Measurements from ENCODE around the gene CD59.
"Not testable (repeated sequence)": the region's sequence is repeated elsewhere in the genome, so short reads cannot be mapped to it uniquely, and the experiment has no call there.

The CD59 gene

GRCh38 chr11:33713151-33713855, 22.9 kb downstream of the CD59 start:
- no peak for DNase-seq (ENCODE audit: low read depth)

- no peak for DNase-seq (ENCODE audit: low read depth)
Measured at GRCh38 chr11:33712436-33712835, 23.8 kb downstream of the CD59 start.

- no peak for DNase-seq (ENCODE audit: low read depth)
Measured at GRCh38 chr11:33709466-33709865, 26.8 kb downstream of the CD59 start.

GRCh38 chr11:33708985-33709384, 27.2 kb downstream of the CD59 start:
- no peak for DNase-seq (ENCODE audit: low read depth)

GRCh38 chr11:33707831-33708230, 28.4 kb downstream of the CD59 start:
- not testable (repeated sequence) for DNase-seq (ENCODE audit: low read depth)

GRCh38 chr11:33706966-33707365, 29.3 kb downstream of the CD59 start:
- no peak for DNase-seq (ENCODE audit: low read depth)

GRCh38 chr11:33706546-33706945, 29.7 kb downstream of the CD59 start:
- DNase-seq (ENCODE audit: low read depth): no peak

- no peak for DNase-seq (ENCODE audit: low read depth)
Measured at GRCh38 chr11:33704240-33705002, 31.8 kb downstream of the CD59 start.

- DNase-seq (ENCODE audit: low read depth): no peak
Measured at GRCh38 chr11:33703788-33704187, 32.4 kb downstream of the CD59 start.

- no peak for DNase-seq (ENCODE audit: low read depth)
Measured at GRCh38 chr11:33703234-33703633, 33.0 kb downstream of the CD59 start.

- DNase-seq (ENCODE audit: low read depth): no peak
Measured at GRCh38 chr11:33701302-33702230, 34.7 kb downstream of the CD59 start.

- DNase-seq (ENCODE audit: low read depth): peak; percentile 94
Measured at GRCh38 chr11:33700502-33701271, 35.5 kb downstream of the CD59 start, which contains the start of gene C11orf91. Gene C11orf91, minus strand, starts transcription at chr11:33700826. Its CDS starts 86 bp downstream, at chr11:33700740.

- DNase-seq (ENCODE audit: low read depth): no peak
Measured at GRCh38 chr11:33700063-33700501, 36.1 kb downstream of the CD59 start.

- DNase-seq (ENCODE audit: low read depth): no peak
Measured at GRCh38 chr11:33699515-33700062, 36.6 kb downstream of the CD59 start.

- DNase-seq (ENCODE audit: low read depth): no peak
Measured at GRCh38 chr11:33698921-33699320, 37.3 kb downstream of the CD59 start.

- DNase-seq (ENCODE audit: low read depth): no peak
Measured at GRCh38 chr11:33697997-33698396, 38.2 kb downstream of the CD59 start.

- DNase-seq (ENCODE audit: low read depth): no peak
Measured at GRCh38 chr11:33696931-33697638, 39.1 kb downstream of the CD59 start.

- no peak for DNase-seq (ENCODE audit: low read depth)
Measured at GRCh38 chr11:33696411-33696810, 39.8 kb downstream of the CD59 start.

GRCh38 chr11:33695051-33695566, 41.1 kb downstream of the CD59 start:
- no peak for DNase-seq (ENCODE audit: low read depth)

GRCh38 chr11:33694346-33695050, 41.7 kb downstream of the CD59 start:
- no peak for DNase-seq (ENCODE audit: low read depth)

Measured in activated T-cell treated with anti-CD3 and anti-CD28 coated beads for 48 hours (primary cell).